Measurements from ENCODE around the gene SYNGR1.

SYNGR1 gene

GRCh38 chr22:39371732-39372131, 21.9 kb downstream of the SYNGR1 start:
- DNase-seq (ENCODE audit: low spot score) = no peak

GRCh38 chr22:39374191-39374590, 24.4 kb downstream of the SYNGR1 start:
- no peak for DNase-seq (ENCODE audit: low spot score)

- DNase-seq (ENCODE audit: low spot score) = no peak
Observed at GRCh38 chr22:39374801-39375200, 25.0 kb downstream of the SYNGR1 start.

- no peak for DNase-seq (ENCODE audit: low spot score)
Observed at GRCh38 chr22:39375646-39376045, 25.9 kb downstream of the SYNGR1 start.

- DNase-seq (ENCODE audit: low spot score) = no peak
Observed at GRCh38 chr22:39379756-39380730, 30.3 kb downstream of the SYNGR1 start.

- no peak for DNase-seq (ENCODE audit: low spot score)
Observed at GRCh38 chr22:39381009-39381755, 31.4 kb downstream of the SYNGR1 start.

GRCh38 chr22:39381930-39382329, 32.1 kb downstream of the SYNGR1 start:
- no peak for DNase-seq (ENCODE audit: low spot score)

GRCh38 chr22:39382410-39382809, 32.6 kb downstream of the SYNGR1 start:
- no peak for DNase-seq (ENCODE audit: low spot score)

DNA sequence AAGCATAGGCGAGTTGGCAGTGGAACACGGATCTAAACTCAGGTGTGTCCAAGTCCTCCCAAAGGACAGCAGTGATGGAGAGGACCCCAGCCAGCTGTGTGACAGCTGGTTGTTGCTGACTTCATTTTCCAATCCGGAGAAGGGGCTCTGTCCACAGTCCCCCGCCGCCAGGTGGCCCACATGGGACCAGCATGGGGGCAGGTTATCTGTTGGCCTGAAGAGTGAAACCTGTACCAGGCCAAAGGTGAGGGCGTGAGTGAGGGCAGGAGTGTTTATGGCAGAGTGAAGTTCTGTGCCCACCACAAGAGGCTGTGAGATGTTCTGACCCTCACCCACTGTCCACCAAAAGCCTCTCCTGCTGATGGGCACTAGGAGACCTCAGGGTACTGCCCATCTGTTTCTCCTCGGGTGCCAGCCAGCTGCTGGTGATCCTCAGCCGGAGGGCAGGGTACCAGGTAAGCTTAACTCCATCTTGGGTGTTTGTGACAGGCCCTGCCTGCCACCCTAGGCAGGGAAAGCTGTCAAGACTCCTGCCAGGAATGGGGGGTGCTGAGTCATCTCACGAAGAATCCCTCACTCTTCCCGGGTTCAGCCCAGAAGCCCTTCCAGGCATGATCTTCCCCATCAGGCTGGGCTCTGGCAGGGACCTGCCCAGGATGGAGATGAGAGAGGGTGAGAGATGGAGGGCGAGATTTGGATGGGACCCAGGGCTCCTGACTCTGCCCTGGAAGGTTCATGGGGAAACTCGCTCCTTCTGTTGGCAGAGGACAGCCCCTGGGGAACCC, 34.2 kb downstream of the SYNGR1 start:
- DNase-seq (ENCODE audit: low spot score) = no peak

- no peak for DNase-seq (ENCODE audit: low spot score)
Observed at GRCh38 chr22:39384750-39385480, 35.1 kb downstream of the SYNGR1 start.

DNA sequence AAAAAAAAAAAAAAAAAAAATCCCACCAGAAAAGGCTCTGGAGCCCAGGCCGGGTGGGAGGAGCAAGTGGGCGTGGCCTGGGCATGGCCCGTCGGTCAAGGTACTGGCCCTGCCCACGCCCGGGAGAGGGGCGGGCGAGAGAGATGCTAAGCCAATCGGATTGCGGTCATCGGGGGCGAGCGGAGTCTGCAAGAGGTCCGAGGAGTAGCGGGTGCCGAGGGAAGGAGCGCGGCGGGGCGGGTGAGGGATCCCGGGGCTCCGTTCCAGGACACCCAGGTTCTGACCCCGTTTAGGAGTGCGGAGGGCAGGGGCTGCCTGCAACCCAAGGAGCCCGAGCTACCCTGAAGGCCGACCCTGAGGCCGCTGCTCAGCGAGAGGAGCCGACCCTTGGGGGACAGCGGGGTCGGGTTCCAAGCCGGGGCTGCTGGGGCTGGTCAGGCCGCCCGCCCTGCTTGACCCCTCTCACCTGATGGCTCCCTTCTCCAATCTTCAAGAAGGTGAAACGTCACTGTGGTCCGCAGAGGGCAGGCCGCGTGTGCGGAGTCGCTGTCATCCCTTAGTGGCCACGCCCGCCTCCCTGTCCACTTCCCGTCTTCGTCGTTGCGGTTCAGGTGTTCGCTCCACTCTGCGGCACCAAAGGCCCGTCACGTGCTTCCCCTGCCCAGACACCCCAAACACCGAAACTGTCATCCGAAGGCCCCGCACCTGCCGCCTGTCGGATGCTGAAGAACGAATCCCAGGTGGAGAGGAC, 38.6 kb downstream of the SYNGR1 start:
- peak; percentile 98 for DNase-seq (ENCODE audit: low spot score)

DNA sequence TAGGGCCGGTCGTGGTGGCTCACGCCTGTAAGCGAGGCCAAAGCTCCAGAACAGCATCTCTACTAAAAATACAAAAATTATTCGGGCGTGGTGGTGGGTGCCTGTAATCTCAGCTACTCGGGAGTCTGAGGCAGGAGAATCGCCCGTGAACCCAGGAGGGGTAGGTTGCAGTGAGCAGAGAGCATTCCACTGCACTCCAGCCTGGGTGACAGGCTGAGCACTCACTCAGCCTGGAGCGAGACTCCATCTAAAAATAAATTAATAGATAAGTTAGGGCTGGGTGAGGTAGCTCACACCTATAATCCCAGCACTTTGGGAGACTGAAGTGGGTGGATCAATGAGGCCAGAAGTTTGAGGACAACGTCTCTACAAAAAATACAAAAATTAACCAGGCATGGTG, 39.6 kb downstream of the SYNGR1 start:
- no peak for DNase-seq (ENCODE audit: low spot score)

DNA sequence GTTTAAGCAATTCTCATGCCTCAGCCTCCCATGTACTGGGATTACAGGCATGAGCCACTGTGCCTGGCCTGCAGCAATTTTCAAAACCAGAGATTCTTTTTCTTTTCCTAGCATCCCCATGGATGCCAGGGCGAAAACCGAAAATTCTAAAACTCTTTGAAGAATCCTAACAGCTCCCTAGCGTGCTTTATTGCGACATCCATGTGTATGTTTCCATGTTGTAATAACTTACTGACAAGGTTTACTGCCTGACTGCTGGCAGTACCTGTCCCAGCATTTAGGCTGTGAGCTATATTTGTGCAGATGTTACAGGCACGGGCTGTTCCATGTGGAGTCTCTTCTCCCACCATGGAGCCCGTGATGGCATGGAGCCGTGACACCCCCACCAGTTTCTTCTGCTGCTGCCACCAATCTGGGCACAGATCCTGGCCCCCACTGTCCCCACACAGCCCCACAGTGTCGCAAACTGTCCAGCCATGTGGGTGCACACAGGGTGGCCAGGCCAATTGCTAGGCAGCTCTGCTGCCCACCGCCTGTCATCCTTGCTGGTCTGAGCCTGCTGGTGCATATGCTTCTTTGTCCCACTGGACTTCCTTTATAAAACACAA, 42.7 kb downstream of the SYNGR1 start:
- DNase-seq (ENCODE audit: low spot score) = no peak

DNA sequence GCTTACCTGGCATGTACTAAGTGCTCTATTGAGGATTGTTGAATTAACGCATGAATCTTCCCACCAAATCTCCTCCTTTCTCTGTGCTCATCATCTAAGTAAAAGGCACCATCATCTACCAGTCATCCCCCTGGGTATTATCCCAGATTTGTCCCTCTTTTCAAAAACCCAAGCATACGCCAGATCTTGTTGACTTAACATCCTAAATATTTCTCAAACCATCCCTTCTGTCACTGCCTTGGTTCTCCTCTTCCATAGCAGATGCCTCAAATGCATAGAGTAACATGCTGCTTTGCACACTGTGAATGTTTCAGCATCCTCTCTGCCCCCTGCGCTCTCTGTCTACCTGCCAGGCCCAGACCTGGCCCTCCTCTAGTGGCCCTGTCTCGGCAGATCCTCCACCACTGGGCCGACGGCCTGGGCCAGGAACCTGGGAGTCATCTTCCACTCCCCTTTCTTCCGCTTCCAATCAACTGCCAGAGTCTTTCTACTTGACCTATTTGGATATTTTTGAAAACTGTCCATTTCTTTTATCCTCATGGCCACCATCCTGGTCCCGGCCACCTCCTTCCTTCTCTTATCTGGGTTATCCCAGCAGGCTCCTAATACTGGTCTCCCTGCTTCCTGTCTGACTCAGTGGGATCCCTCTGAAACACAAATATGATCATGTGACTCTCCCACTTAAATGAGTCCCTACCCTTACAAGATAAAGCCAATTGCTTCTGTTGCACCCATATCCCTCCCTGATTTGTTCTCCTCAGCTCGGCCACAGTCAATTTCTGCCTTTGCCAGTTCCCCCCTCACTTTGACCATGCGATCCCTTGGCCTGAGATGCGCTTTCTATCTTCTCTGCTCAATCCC, 46.4 kb downstream of the SYNGR1 start:
- no peak for DNase-seq (ENCODE audit: low spot score)

DNA sequence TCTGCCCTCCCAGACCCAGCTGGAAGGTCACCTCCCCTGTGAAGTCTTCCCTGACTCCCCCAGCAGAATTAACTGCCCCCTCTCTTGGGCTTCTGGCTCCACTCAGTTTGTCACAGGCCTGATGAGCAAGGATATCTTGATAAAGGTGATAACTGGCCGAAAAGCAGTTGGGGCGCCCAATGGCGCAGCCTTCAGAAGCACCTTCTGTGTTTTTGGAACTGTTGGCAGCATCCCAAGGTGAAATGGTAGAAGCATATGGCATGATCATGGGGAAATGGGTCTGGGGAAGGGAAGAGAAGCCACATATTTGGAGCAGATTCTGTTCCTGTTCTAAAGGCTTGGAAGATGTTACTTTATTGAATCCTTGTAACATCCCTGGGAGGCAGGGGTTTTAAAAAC, 47.0 kb downstream of the SYNGR1 start:
- no peak for DNase-seq (ENCODE audit: low spot score)

- DNase-seq (ENCODE audit: low spot score) = no peak
Observed at GRCh38 chr22:39401301-39401631, 51.5 kb downstream of the SYNGR1 start.

- peak; percentile 84 for DNase-seq (ENCODE audit: low spot score)
Observed at GRCh38 chr22:39405346-39406085, 55.7 kb downstream of the SYNGR1 start.

GRCh38 chr22:39408173-39408572, 58.4 kb downstream of the SYNGR1 start:
- no peak for DNase-seq (ENCODE audit: low spot score)

DNA sequence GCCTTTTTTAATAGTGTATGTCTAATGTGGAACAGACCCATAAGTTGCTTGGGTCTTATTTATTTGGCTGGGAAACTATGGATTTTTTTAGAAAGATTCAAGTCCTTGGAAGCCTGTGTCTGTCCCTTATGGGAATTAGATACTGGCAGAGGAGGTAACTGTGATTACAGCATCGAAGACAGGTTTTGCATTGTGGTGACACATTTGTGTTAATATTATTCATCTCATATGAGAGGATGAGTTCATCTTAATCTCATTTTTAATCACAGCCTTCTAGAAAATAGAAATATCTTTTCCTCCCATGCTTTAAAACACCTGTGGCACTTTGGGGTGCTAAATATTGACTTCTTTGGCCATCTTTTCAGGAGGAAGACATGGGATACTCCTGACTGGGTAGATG, 59.0 kb downstream of the SYNGR1 start:
- no peak for DNase-seq (ENCODE audit: low spot score)

Data from AG08396 (cell line).